ENCODE measurements around the gene SDHAF3.
A peak's percentile ranks its signal among the peaks of the same experiment; 100 is the strongest.

The SDHAF3 gene

DNA sequence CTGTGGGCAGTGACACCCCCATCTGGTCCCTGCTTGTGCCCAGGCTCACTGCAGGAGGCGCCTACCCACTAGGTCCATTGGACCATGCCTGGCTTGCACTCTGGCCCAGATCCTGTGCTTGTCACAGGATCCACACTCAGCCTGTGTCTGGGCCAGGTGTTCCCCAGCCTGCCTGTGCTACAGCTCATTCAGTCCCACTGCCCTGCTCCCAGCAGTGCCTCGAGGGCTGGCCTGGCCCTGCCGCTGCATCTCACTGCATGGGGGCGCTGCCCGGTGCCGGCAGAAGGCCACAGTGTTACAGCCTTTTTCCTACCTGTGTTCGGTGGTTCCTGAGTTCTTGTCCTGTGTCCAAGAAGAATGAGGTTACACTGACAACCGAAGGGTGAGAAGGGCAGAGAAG lies 21.3 kb downstream of the SDHAF3 start:
- H2BK5ac ChIP-seq (ENCODE audit: low read length): no peak overlapping the region
- H2BK15ac ChIP-seq (ENCODE audit: low read length): no peak overlapping the region
- H3K36me3 ChIP-seq (replicated peaks in 1 of 2; ENCODE audit: control insufficient read depth in 2 of 2, insufficient read depth in 2 of 2, low read length in 2 of 2): peaks cover 2 to 15% of the 10 kb centered on the region in 2 donors
- H3K27ac ChIP-seq (replicated peaks; ENCODE audit: low read length): no peak overlapping the region
- H3K18ac ChIP-seq (ENCODE audit: low read length): no peak overlapping the region
- no peak overlapping the region for H4K91ac ChIP-seq (ENCODE audit: low read depth, low read length, poor library complexity)
- H3K9me3 ChIP-seq (replicated peaks in 1 of 2; ENCODE audit: control insufficient read depth in 2 of 2, insufficient read depth in 1 of 2, low read depth in 1 of 2, low read length in 2 of 2): peaks cover 10 to 29% of the 10 kb centered on the region in 2 donors
- H3K4me3 ChIP-seq (ENCODE audit: low read length in 2 of 2): no peak overlapping the region
- H2AK5ac ChIP-seq (ENCODE audit: low read depth, low read length): no peak overlapping the region
- no peak overlapping the region for H2BK12ac ChIP-seq (ENCODE audit: low read length)
- DNase-seq (ENCODE audit: low spot score): no peak
- peaks cover 4% of the 10 kb centered on the region for H3K79me1 ChIP-seq (ENCODE audit: low read depth, low read length)
- H2AFZ ChIP-seq (ENCODE audit: low read length): no peak overlapping the region
- H3K4me2 ChIP-seq (ENCODE audit: insufficient read depth, low read length, poor library complexity, severe bottlenecking): no peak overlapping the region
- WGBS, 2 donors (ENCODE audit: extremely low coverage in 2 of 2, insufficient read length in 2 of 2, insufficient replicate concordance in 1 of 2): no CpG with 5 or more reads among the region's 8 CpGs
- no peak overlapping the region for H3K14ac ChIP-seq (ENCODE audit: low read length)
- no peak overlapping the region for H2BK120ac ChIP-seq (ENCODE audit: low read depth, low read length)
- H3K4me1 ChIP-seq (ENCODE audit: control insufficient read depth in 2 of 2, insufficient read depth in 1 of 2, low read depth in 1 of 2, low read length in 2 of 2): peaks cover 0 to 2% of the 10 kb centered on the region in 2 donors
- H3K9ac ChIP-seq (ENCODE audit: low read depth, low read length, poor library complexity): no peak overlapping the region
- peak overlapping the region; percentile 40 for H3K23ac ChIP-seq (ENCODE audit: low read depth, low read length, poor library complexity)
- H3K4ac ChIP-seq (ENCODE audit: low read length): no peak overlapping the region
- no peaks in the 10 kb centered on the region for H3K27me3 ChIP-seq (ENCODE audit: control insufficient read depth in 3 of 3, insufficient read depth in 3 of 3, low read depth in 1 of 3, low read length in 3 of 3)
- no peak overlapping the region for H4K8ac ChIP-seq (ENCODE audit: low read depth, low read length)

DNA sequence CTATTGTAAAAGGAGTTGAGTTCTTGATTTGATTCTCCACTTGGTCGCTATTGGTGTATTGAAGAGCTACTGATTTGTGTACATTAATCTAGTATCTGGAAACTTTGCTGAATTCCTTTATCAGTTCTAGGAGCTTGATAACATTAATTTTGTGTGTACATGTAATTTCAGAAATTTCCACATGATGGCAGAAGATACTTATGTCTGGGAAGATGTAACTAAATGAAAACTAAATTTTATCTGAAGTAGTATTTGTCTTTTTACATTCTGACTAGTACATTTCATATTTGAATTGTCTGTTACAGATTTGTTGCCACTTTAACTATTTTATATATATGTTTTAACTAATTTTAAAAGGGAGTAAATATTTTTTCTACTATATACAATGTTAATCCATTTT lies 27.6 kb downstream of the SDHAF3 start:
- H4K91ac ChIP-seq (ENCODE audit: low read depth, low read length, poor library complexity): no peak overlapping the region
- no peak overlapping the region for H3K9ac ChIP-seq (ENCODE audit: low read depth, low read length, poor library complexity)
- H3K4me1 ChIP-seq (ENCODE audit: control insufficient read depth in 2 of 2, insufficient read depth in 1 of 2, low read depth in 1 of 2, low read length in 2 of 2): no peaks in the 10 kb centered on the region
- WGBS, 2 donors (ENCODE audit: extremely low coverage in 2 of 2, insufficient read length in 2 of 2, insufficient replicate concordance in 1 of 2): no CpG with 5 or more reads among the region's 1 CpG
- peaks cover 0 to 6% of the 10 kb centered on the region in 2 donors for H3K36me3 ChIP-seq (replicated peaks in 1 of 2; ENCODE audit: control insufficient read depth in 2 of 2, insufficient read depth in 2 of 2, low read length in 2 of 2)
- H3K4me2 ChIP-seq (ENCODE audit: insufficient read depth, low read length, poor library complexity, severe bottlenecking): no peak overlapping the region
- no peak overlapping the region for H2BK5ac ChIP-seq (ENCODE audit: low read length)
- no peak overlapping the region for H3K27ac ChIP-seq (replicated peaks; ENCODE audit: low read length)
- H3K27me3 ChIP-seq (ENCODE audit: control insufficient read depth in 3 of 3, insufficient read depth in 3 of 3, low read depth in 1 of 3, low read length in 3 of 3): no peaks in the 10 kb centered on the region
- DNase-seq (ENCODE audit: low spot score): no peak
- H3K4me3 ChIP-seq (ENCODE audit: low read length in 2 of 2): no peak overlapping the region
- H2AK5ac ChIP-seq (ENCODE audit: low read depth, low read length): no peak overlapping the region
- no peak overlapping the region for H2BK12ac ChIP-seq (ENCODE audit: low read length)
- no peak overlapping the region for H2AFZ ChIP-seq (ENCODE audit: low read length)
- no peak overlapping the region for H2BK120ac ChIP-seq (ENCODE audit: low read depth, low read length)
- no peak overlapping the region for H2BK15ac ChIP-seq (ENCODE audit: low read length)
- H3K9me3 ChIP-seq (replicated peaks in 1 of 2; ENCODE audit: control insufficient read depth in 2 of 2, insufficient read depth in 1 of 2, low read depth in 1 of 2, low read length in 2 of 2): peaks cover 2 to 6% of the 10 kb centered on the region in 2 donors
- no peak overlapping the region for H3K14ac ChIP-seq (ENCODE audit: low read length)
- no peak overlapping the region for H3K23ac ChIP-seq (ENCODE audit: low read depth, low read length, poor library complexity)
- H3K79me1 ChIP-seq (ENCODE audit: low read depth, low read length): peaks cover 3% of the 10 kb centered on the region
- no peak overlapping the region for H3K4ac ChIP-seq (ENCODE audit: low read length)
- H3K18ac ChIP-seq (ENCODE audit: low read length): no peak overlapping the region
- H4K8ac ChIP-seq (ENCODE audit: low read depth, low read length): no peak overlapping the region

DNA sequence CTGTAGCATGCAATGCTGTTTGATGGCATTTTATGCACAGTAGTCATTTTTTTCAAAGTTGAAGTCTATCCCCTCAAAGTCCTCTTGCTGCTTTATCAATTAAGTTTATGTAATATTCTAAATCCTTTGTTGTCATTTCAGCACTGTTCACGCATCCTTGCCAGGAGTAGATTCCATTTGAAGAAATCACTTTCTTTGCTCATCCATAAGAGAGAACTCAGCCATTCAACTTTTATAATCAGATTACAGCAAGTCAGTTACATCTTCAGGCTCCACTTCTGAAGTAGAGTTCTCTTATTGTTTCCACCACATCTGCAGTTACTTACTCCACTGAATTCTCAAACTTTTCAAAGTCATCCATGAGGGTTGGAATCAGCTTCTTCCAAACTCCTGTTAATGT lies 32.3 kb downstream of the SDHAF3 start:
- H3K9me3 ChIP-seq (replicated peaks in 1 of 2; ENCODE audit: control insufficient read depth in 2 of 2, insufficient read depth in 1 of 2, low read depth in 1 of 2, low read length in 2 of 2): peaks cover 0 to 7% of the 10 kb centered on the region in 2 donors
- peaks cover 0 to 12% of the 10 kb centered on the region in 2 donors for H3K36me3 ChIP-seq (replicated peaks in 1 of 2; ENCODE audit: control insufficient read depth in 2 of 2, insufficient read depth in 2 of 2, low read length in 2 of 2)
- no peak overlapping the region for H2AK5ac ChIP-seq (ENCODE audit: low read depth, low read length)
- WGBS, 2 donors (ENCODE audit: extremely low coverage in 2 of 2, insufficient read length in 2 of 2, insufficient replicate concordance in 1 of 2): no CpG with 5 or more reads among the region's 1 CpG
- H3K18ac ChIP-seq (ENCODE audit: low read length): no peak overlapping the region
- no peak overlapping the region for H3K4ac ChIP-seq (ENCODE audit: low read length)
- no peak overlapping the region for H3K14ac ChIP-seq (ENCODE audit: low read length)
- H3K4me2 ChIP-seq (ENCODE audit: insufficient read depth, low read length, poor library complexity, severe bottlenecking): no peak overlapping the region
- H2BK120ac ChIP-seq (ENCODE audit: low read depth, low read length): no peak overlapping the region
- no peak overlapping the region for H4K8ac ChIP-seq (ENCODE audit: low read depth, low read length)
- no peaks in the 10 kb centered on the region for H3K4me1 ChIP-seq (ENCODE audit: control insufficient read depth in 2 of 2, insufficient read depth in 1 of 2, low read depth in 1 of 2, low read length in 2 of 2)
- no peak overlapping the region for H3K4me3 ChIP-seq (ENCODE audit: low read length in 2 of 2)
- H3K9ac ChIP-seq (ENCODE audit: low read depth, low read length, poor library complexity): no peak overlapping the region
- peaks cover 3% of the 10 kb centered on the region for H3K79me1 ChIP-seq (ENCODE audit: low read depth, low read length)
- H2BK15ac ChIP-seq (ENCODE audit: low read length): no peak overlapping the region
- no peaks in the 10 kb centered on the region for H3K27me3 ChIP-seq (ENCODE audit: control insufficient read depth in 3 of 3, insufficient read depth in 3 of 3, low read depth in 1 of 3, low read length in 3 of 3)
- no peak overlapping the region for H2AFZ ChIP-seq (ENCODE audit: low read length)
- H3K27ac ChIP-seq (replicated peaks; ENCODE audit: low read length): no peak overlapping the region
- no peak overlapping the region for H3K23ac ChIP-seq (ENCODE audit: low read depth, low read length, poor library complexity)
- no peak overlapping the region for H2BK5ac ChIP-seq (ENCODE audit: low read length)
- H2BK12ac ChIP-seq (ENCODE audit: low read length): no peak overlapping the region
- no peak overlapping the region for H4K91ac ChIP-seq (ENCODE audit: low read depth, low read length, poor library complexity)
- DNase-seq (ENCODE audit: low spot score): no peak

DNA sequence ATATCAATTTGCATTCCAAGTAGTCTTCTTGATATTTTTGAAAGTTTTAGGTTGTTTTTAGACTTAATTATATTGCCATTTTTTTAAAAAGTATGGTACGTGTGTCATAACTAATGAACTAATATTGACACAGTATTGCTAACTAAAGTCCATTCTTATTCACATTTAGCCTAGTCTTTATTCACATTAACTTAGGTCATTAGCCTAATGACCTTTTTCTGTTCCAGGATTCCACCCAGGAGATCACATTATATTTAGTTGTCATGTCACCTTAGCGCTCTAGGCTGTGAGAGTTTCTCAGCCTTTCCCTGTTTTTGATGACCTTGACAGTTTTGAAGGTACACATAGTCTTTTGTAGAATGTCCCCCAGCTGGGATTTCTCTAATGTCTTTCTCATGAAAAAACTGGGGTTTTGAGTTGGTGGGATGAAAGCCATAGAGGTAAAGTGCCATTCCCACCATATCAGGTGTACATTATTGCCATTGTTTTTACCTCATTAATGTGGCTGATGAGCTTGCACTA lies 38.5 kb downstream of the SDHAF3 start:
- Histone ChIP-seq H3K27ac (replicated peaks; ENCODE audit: low read length) (no peak overlapping the region), H3K4me1 (ENCODE audit: control insufficient read depth in 2 of 2, insufficient read depth in 1 of 2, low read depth in 1 of 2, low read length in 2 of 2) (no peaks in the 10 kb centered on the region), H4K8ac (ENCODE audit: low read depth, low read length) (no peak overlapping the region), H2BK12ac (ENCODE audit: low read length) (no peak overlapping the region), H3K36me3 (replicated peaks in 1 of 2; ENCODE audit: control insufficient read depth in 2 of 2, insufficient read depth in 2 of 2, low read length in 2 of 2) (peaks cover 3 to 4% of the 10 kb centered on the region in 2 donors), H2BK120ac (ENCODE audit: low read depth, low read length) (no peak overlapping the region), H3K23ac (ENCODE audit: low read depth, low read length, poor library complexity) (no peak overlapping the region), H3K9me3 (replicated peaks in 1 of 2; ENCODE audit: control insufficient read depth in 2 of 2, insufficient read depth in 1 of 2, low read depth in 1 of 2, low read length in 2 of 2) (peaks cover 7 to 17% of the 10 kb centered on the region in 2 donors), H2AK5ac (ENCODE audit: low read depth, low read length) (no peak overlapping the region), H2BK5ac (ENCODE audit: low read length) (no peak overlapping the region), H3K14ac (ENCODE audit: low read length) (no peak overlapping the region), H2AFZ (ENCODE audit: low read length) (no peak overlapping the region), H3K4me2 (ENCODE audit: insufficient read depth, low read length, poor library complexity, severe bottlenecking) (no peak overlapping the region), H3K27me3 (ENCODE audit: control insufficient read depth in 3 of 3, insufficient read depth in 3 of 3, low read depth in 1 of 3, low read length in 3 of 3) (no peaks in the 10 kb centered on the region), H3K79me1 (ENCODE audit: low read depth, low read length) (peaks cover 2% of the 10 kb centered on the region), H3K4ac (ENCODE audit: low read length) (no peak overlapping the region), H3K4me3 (ENCODE audit: low read length in 2 of 2) (no peak overlapping the region), H3K9ac (ENCODE audit: low read depth, low read length, poor library complexity) (no peak overlapping the region), H3K18ac (ENCODE audit: low read length) (no peak overlapping the region), H4K91ac (ENCODE audit: low read depth, low read length, poor library complexity) (no peak overlapping the region), H2BK15ac (ENCODE audit: low read length) (no peak overlapping the region)
- no CpG with 5 or more reads among the region's 2 CpGs for WGBS, 2 donors (ENCODE audit: extremely low coverage in 2 of 2, insufficient read length in 2 of 2, insufficient replicate concordance in 1 of 2)
- no peak for DNase-seq (ENCODE audit: low spot score)
